Stimulated activated memory B cell treated with anti-CD40 and anti-IgM and Interleukin-4, amounts not matched to agents 10 μg/mL and 1 μg/mL and 100 μg/mL, for 72 hours (primary cell): Measurements from ENCODE around the gene SYT7.

Experiments used
- ATAC-seq: fragments of 150-1000 bp; cut with Tn5 transposase; 2 replicates; pipeline ENCODE4 v1.10.0; 2021
- H3K27ac Mint-ChIP-seq: one replicate; pipeline ENCODE4 v1.8.0; 2022; ENCODE audit warnings: mild to moderate bottlenecking, mixed read lengths
- H3K27me3 Mint-ChIP-seq: one replicate; pipeline ENCODE4 v1.8.0; 2022; ENCODE audit warnings: mixed read lengths
- H3K36me3 Mint-ChIP-seq: one replicate; pipeline ENCODE4 v1.8.0; 2022; ENCODE audit warnings: mixed read lengths
- H3K4me1 Mint-ChIP-seq: one replicate; pipeline ENCODE4 v1.8.0; 2022; ENCODE audit warnings: mixed read lengths
- H3K4me3 Mint-ChIP-seq: one replicate; pipeline ENCODE4 v1.8.0; 2022; ENCODE audit warnings: mild to moderate bottlenecking, moderate library complexity, mixed read lengths
- H3K9me3 Mint-ChIP-seq: one replicate; pipeline ENCODE4 v1.8.0; 2022; ENCODE audit warnings: mixed read lengths

SYT7 gene

DNA sequence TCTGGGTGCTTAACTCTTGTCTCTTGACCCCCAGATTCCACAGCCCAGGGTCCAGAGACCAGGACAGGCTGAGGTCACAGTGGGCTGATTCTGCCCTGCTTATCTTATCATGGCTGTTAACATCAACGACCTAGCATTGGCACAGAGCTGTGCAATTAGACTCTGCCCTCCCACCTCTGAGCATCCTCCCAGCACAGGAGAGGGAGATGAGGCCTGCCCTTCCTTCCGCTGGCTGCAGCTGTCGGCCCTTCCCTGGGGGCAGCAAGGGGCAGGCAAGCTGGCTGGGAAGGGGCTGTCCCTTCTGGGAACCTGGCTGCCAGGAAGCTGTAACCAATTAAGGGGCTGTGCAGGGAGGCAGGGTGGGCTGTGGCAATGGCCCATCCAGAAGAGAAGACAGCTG is 49.8 kb downstream of the SYT7 start:
- Mint-ChIP-seq H3K36me3 (no peaks in the 10 kb centered on the region), H3K4me1 (no peaks in the 10 kb centered on the region), H3K9me3 (no peaks in the 10 kb centered on the region), H3K27me3 (peaks cover 75% of the 10 kb centered on the region), H3K27ac (no peak overlapping the region), H3K4me3 (no peak overlapping the region)
- ATAC-seq: no peak

DNA sequence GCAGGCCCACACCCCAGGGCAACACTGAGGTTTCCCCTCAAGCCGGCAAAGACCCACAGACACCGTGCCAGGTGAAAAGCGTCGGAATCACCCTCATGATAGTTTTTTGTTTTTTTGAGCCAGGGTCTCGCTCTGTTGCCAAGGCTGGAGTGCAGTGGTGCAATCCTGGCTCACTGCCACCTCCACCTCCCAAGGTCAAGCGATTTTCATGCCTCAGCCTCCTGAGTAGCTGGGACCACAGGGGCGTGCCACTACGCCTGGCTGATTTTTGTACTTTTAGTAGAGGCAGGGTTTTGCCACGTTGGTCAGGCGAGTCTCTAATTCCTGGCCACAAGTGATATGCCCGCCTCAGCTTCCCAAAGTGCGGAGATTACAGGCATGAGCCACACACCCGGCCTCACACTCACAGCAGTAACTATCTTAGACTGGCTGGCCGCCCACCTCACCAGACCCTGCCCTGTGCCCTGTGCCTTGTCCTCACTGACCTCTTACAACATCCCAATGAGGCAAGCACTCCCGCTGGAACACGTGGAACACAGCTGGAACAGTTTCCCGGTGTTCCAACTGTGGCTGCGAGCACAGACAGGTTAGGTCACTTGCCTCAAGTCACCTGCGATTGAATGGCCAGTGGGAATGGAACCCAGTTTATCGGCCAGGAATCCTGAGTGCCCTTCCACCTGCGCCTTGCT is 51.2 kb downstream of the SYT7 start:
- Mint-ChIP-seq H3K36me3 (no peaks in the 10 kb centered on the region), H3K9me3 (no peaks in the 10 kb centered on the region), H3K4me3 (no peak overlapping the region), H3K27ac (no peak overlapping the region), H3K27me3 (peaks cover 75% of the 10 kb centered on the region), H3K4me1 (no peaks in the 10 kb centered on the region)
- no peak for ATAC-seq

DNA sequence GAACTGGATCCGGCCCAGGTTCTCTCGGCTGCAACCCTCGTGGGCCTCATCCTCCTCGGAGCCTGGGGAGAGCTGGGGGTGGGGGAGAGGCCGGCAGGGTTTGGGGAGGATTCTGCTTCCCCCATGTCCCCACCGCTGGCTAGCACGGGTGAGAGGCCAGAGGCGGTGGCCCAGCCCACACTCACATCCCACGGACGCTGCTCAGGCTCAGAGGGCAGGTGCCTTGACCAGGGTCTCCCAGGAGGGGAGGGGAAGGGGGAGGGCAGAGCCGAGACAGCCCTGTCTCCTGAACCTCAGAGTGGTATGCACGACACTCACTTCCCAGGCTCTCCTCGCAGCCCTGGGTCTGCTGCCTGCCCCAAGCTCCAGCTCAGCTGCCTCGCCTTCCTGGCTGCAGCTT is 52.8 kb downstream of the SYT7 start:
- H3K36me3 Mint-ChIP-seq: no peaks in the 10 kb centered on the region
- no peaks in the 10 kb centered on the region for H3K4me1 Mint-ChIP-seq
- H3K9me3 Mint-ChIP-seq: no peaks in the 10 kb centered on the region
- H3K27me3 Mint-ChIP-seq: peaks cover 73% of the 10 kb centered on the region
- H3K27ac Mint-ChIP-seq: no peak overlapping the region
- no peak for ATAC-seq
- no peak overlapping the region for H3K4me3 Mint-ChIP-seq

DNA sequence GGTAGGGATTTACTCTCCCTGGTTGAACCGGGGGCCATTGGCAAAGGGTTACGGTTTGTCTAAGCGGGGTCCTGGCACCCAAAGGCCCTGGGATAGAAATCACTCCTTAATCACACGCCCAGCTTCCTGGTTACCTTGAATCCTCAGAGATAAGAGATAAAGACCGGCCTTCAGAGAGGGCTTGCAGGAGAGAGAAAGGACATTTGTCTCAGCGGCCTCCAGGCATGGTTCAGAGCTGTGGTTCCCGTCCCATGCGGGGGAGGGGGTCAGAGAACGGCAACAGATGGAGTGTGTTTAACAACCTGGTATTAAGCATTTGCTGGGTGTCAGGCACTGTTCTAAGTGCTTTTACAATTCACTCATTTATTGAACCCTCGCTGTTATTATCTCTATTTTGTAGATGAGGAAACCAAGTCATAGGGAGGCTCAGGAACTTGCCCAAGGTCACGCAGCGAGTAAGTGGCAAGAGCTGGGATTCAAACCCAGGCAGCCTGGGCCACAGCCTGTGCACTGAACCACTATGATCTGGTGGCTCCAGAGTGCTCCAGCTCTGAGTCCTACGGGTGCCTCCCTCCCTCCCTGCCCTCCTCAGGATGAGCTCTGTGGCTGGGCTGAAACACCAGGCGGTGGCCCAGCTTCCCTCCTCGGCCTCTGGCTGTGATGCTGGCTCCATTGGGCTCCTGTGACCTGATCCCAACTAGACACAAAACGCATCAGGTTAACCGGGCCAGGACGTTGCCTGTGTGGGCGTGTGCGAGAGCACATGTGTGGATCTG is 53.7 kb downstream of the SYT7 start:
- no peaks in the 10 kb centered on the region for H3K9me3 Mint-ChIP-seq
- no peaks in the 10 kb centered on the region for H3K4me1 Mint-ChIP-seq
- H3K36me3 Mint-ChIP-seq: no peaks in the 10 kb centered on the region
- H3K27me3 Mint-ChIP-seq: peaks cover 69% of the 10 kb centered on the region
- no peak for ATAC-seq
- no peak overlapping the region for H3K4me3 Mint-ChIP-seq
- no peak overlapping the region for H3K27ac Mint-ChIP-seq

DNA sequence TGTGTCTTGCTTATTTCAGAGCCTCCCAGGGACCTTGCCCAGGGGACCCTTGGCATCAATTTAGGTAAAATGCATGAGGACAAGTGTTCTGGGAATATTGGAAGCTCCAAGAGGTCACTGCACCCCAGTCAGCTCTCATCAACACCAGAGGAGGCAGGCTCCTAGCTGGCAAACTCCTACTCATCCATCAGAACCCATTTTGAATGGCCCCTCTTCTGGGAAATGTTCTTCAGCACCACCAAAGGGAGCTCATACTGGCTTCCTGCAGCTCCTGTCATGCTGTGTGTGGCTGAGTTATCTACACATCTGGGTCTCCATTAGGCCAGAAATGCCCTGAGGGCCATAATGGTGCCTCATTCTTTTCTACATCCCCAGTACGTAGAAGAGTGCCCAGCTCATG is 54.6 kb downstream of the SYT7 start:
- no peak for ATAC-seq
- Mint-ChIP-seq H3K27me3 (peaks cover 65% of the 10 kb centered on the region), H3K9me3 (no peaks in the 10 kb centered on the region), H3K4me1 (no peaks in the 10 kb centered on the region), H3K27ac (no peak overlapping the region), H3K36me3 (no peaks in the 10 kb centered on the region), H3K4me3 (no peak overlapping the region)

DNA sequence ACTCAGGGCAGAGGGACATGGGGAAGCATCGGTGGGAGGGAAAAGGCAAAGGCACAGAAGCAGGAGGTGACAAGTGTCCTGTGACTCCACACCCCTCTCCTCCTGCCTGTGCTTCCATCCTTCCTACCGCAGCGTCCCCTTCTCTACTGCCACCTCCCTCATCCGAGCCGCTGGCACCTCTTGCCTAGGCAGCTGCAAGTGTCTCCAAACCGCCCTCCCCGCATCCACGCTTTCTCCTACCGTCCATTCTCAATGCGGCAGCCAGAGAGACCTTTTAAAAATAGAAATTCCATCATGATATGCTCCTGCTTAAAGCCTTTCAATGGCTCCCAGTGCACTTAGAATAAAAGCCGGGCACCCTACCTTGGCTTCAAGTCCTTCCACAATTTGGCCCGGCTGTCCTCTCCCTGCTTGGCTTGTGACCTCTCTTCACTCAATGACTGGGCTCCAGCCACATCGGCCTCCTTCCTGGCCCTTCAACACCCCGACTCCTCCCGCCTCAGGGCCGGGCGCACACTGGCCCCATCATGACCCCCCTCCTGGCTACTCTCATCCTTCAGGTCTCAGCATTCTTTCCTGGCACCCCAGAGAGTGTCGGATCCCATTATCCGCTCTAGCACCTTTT is 55.8 kb downstream of the SYT7 start:
- Mint-ChIP-seq H3K27ac (no peak overlapping the region), H3K4me1 (no peaks in the 10 kb centered on the region), H3K9me3 (no peaks in the 10 kb centered on the region), H3K27me3 (peaks cover 54% of the 10 kb centered on the region), H3K36me3 (no peaks in the 10 kb centered on the region), H3K4me3 (no peak overlapping the region)
- no peak for ATAC-seq

DNA sequence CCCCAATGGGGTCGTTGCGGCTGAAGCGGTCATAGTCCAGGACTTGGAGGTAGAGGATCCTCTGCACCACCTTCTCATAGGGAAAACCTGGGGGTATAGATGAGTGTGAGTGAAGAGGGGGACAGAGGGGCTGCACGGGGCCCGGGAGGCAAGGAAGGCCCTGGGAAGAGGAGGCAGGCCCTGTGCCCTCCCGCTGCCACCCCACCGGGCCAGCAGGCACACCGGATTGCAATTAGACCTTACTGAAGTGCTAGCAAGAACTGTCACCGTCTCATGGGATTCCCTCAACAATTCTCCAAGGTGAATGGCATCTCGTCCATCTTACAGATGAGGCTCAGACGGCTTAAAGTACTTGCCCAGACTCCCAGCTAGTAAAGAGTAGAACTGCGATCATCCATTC is 56.4 kb downstream of the SYT7 start:
- Mint-ChIP-seq H3K27me3 (peaks cover 49% of the 10 kb centered on the region), H3K4me1 (no peaks in the 10 kb centered on the region), H3K27ac (no peak overlapping the region), H3K4me3 (no peak overlapping the region), H3K36me3 (no peaks in the 10 kb centered on the region), H3K9me3 (no peaks in the 10 kb centered on the region)
- ATAC-seq: no peak

DNA sequence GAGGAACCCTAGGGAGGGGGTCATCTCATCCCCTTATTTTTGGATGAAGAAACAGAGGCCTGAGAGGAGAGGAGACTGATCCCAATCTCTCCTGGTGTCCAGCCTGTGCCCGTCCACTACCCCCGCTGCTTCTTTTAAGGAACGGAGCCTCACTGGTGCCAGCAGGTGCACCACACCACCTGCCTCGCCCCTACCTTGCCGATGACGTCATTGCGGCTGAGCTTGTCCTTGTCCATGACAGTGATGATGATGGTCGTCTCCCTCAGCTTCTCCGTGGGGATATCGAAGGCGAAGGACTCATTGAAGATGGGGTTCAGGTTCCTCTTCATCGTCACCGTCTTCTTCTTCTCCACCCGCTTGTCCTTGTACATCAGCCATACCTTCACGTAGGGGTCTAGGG is 58.0 kb downstream of the SYT7 start:
- ATAC-seq: no peak
- Mint-ChIP-seq H3K4me3 (no peak overlapping the region), H3K27ac (no peak overlapping the region), H3K9me3 (no peaks in the 10 kb centered on the region), H3K36me3 (no peaks in the 10 kb centered on the region), H3K27me3 (peaks cover 45% of the 10 kb centered on the region), H3K4me1 (no peaks in the 10 kb centered on the region)

DNA sequence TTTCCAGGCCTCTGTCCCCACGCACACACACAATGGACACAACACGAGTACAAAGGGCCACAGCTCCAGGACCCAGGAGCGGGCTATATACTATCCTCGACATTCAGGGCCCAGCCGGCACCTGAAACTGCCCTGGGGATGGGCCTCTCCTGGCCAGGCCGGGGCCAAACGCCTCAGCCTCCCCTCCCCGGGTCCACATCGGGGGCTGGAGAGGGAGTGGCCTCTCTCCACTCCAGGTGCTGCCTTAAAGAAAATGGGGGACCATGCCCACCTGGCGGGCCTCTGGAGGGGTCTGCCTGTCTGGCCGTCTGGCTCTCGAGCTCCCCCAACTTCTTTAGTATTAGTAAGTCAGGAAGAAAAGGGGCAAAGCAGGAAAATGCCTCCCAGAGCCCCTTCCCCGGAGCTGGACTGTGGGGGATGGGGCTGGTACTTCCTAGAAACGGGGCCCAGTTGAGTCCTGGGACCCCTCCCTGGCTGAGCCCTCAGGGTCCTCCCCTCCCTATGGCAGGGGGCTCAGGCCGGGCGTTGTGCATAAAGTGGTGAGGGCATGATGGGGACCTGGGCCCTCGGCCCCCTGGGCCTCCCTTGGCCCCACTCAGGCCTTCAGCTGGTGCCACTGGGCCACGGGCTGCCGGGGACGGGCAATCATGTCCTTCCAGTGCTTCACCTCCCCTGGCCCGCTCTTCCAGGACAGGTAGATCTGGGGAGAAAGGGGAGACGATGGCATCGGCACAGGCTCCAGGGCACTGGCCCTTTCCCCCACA is 62.7 kb downstream of the SYT7 start:
- ATAC-seq: no peak
- peaks cover 47% of the 10 kb centered on the region for H3K27me3 Mint-ChIP-seq
- peaks cover 14% of the 10 kb centered on the region for H3K4me1 Mint-ChIP-seq
- H3K9me3 Mint-ChIP-seq: no peaks in the 10 kb centered on the region
- no peaks in the 10 kb centered on the region for H3K36me3 Mint-ChIP-seq
- H3K4me3 Mint-ChIP-seq: no peak overlapping the region
- no peak overlapping the region for H3K27ac Mint-ChIP-seq

DNA sequence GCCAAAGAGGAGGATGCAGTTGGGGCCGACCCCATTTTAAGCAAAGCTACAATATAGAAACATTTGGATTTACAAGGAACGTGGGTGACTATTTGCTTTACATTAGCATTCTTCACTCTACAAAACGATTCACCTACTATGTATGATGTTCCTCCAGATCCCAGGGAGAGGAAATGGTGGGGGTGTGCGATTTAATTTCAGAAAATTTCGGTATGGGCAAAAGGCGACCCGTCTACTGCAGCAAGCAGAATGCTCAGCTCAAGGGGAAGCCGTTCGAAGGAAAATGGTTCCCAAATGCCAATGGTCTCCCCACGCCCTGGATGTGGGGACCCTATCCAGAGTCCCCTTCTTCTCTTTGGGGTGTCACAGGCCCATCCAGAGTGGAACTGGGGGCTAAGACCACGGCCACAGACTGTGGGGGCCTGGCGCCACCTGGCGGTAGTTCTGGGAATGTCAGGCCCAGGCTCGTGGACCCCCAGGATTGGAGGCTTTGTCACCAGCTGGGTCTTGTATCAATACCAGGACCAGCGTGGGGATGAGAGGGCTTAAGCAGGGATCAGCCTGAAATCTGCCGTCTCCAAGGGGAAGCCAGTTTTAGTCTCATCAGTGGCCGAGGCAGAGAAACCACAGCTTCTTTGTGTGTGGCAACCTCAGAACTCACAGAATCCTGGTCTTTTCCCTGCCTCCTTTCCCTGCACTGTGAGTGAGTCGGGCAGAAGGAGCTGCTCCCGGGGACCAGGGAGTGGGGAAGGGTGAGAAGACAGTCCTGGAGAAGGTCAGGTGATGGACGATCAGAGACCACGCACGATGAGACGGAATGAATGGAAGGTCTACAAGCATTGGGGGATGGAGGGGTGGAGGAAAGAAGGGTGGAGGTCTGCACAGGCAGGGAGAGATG is 64.0 kb downstream of the SYT7 start:
- no peak for ATAC-seq
- Mint-ChIP-seq H3K9me3 (no peaks in the 10 kb centered on the region), H3K4me3 (no peak overlapping the region), H3K27ac (no peak overlapping the region), H3K4me1 (peaks cover 14% of the 10 kb centered on the region), H3K36me3 (no peaks in the 10 kb centered on the region), H3K27me3 (peaks cover 58% of the 10 kb centered on the region)

DNA sequence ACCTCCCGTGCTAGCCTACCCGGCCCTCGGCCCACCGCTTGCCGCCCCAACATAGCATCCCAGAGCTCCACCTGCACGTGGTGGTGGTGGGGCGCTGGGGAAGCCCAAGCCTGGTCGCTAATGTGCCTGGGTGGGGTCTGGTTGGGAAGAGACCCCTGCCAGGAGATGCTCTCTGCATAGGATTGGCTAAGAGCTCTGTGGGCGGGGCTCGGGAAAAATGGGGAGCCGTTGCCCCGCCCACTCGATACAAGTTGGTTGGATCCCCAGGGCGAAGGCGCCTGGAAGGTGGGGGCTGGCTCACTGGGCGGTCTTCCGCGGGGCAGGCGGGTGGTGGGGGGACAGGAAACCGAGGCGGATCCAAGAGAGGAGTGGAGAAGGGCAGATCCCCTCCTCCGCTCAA is 64.7 kb downstream of the SYT7 start:
- Mint-ChIP-seq H3K4me3 (no peak overlapping the region), H3K4me1 (peaks cover 14% of the 10 kb centered on the region), H3K27me3 (peaks cover 64% of the 10 kb centered on the region), H3K27ac (no peak overlapping the region), H3K9me3 (no peaks in the 10 kb centered on the region), H3K36me3 (no peaks in the 10 kb centered on the region)
- ATAC-seq: no peak

DNA sequence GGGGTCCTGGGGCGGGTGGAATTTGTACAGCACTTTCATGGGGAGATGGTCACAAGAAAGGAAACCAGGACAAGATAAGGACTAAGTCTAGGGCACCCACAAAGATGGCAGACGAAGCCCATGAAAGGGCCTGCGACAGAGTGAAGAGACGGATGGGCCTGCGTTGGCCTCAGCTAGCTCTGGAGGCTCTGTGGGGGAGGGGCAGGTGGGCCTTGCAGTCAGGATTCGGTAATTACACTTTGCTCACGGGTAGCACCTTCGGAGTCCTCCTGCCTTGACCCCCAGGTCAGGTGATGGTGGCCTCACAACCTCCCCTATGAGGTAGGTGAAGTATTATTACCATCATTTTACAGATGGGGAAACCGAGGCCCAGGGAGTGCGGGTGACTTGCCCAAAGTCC is 65.2 kb downstream of the SYT7 start:
- Mint-ChIP-seq H3K4me1 (peaks cover 14% of the 10 kb centered on the region), H3K27ac (no peak overlapping the region), H3K9me3 (no peaks in the 10 kb centered on the region), H3K27me3 (peaks cover 69% of the 10 kb centered on the region), H3K36me3 (no peaks in the 10 kb centered on the region), H3K4me3 (no peak overlapping the region)
- ATAC-seq: no peak

DNA sequence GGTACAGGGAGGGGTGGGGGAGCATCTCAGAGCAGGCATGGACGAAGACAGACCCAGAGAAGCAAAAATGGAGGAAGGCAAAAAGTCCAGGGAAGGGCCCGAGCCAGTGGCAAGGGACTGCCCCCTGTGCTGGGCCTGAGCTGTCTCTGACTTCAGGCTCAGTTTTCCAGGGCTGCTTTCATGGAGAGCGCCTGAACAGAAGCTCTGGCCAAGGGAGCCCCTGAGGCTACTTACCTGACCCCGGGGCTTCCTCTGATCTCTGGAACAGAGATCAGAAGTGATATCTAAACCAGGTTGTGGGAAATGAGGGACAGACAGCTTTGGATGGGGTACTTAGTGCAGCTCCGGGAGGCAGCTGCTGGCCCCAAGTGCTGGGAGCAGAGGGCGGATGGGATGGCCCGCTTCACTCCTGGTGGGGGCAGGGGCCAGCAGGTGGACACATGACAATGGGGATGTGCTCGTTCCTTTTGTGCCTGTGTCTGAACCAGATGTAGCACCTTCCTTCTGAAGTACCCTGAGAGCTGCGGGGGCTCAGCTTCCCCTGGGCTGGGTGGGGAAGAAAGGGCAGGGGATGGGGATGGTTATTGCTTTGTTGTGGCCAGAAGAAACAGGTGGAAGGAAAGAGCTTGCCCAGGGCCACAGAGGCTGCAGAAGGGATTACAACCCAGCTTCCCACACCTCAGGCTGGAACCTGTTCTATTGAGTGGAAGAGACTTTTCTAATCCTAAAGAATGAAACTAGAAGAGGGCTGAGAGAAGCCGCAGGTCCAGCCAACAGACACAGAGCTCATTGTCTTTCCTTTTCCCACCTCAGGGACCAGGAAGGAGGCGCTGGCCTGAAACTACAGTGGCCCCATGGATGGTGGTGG is 66.6 kb downstream of the SYT7 start:
- H3K4me1 Mint-ChIP-seq: peaks cover 14% of the 10 kb centered on the region
- H3K27me3 Mint-ChIP-seq: peaks cover 76% of the 10 kb centered on the region
- no peak for ATAC-seq
- H3K27ac Mint-ChIP-seq: no peak overlapping the region
- no peaks in the 10 kb centered on the region for H3K36me3 Mint-ChIP-seq
- no peak overlapping the region for H3K4me3 Mint-ChIP-seq
- H3K9me3 Mint-ChIP-seq: no peaks in the 10 kb centered on the region
